Measurements from ENCODE around the gene ARHGAP24. TPM values are rescaled to one million over a fixed set of nuclear protein-coding genes. Genes with fewer than 3 reads are reported as not detected.

ARHGAP24 gene
- total and polyA plus RNA-seq, 8 donors = 10.5 to 34.7 (median 17.1) TPM

GRCh38 chr4:85531560-85532341 is 56.8 kb downstream of the ARHGAP24 start:
- H3K27me3 ChIP-seq = no peaks in the 10 kb centered on the region
- no peaks in the 10 kb centered on the region for H3K36me3 ChIP-seq
- H3K4me3 ChIP-seq = no peak overlapping the region
- no peak for DNase-seq
- no peak for FAIRE-seq
- no peak overlapping the region for H3K27ac ChIP-seq
- intact Hi-C loops (cut with DNase I) = no loop called here
- WGBS, 2 donors = 35 to 37% methylated on average over 1 of the region's 1 CpG
- no peaks in the 10 kb centered on the region for H3K4me1 ChIP-seq
- H3K9me3 ChIP-seq = no peaks in the 10 kb centered on the region
- no peak for TF ChIP-seq CTCF (IDR thresholded peaks at IDR 0.05)
- ATAC-seq = peak in 1 of 4 donors; percentile 27

GRCh38 chr4:85534120-85534519 is 59.2 kb downstream of the ARHGAP24 start:
- no peak for FAIRE-seq
- Histone ChIP-seq H3K27ac (no peak overlapping the region), H3K4me3 (no peak overlapping the region), H3K27me3 (no peaks in the 10 kb centered on the region), H3K36me3 (no peaks in the 10 kb centered on the region), H3K4me1 (peaks cover 0 to 7% (median 0%) of the 10 kb centered on the region in 3 donors), H3K9me3 (no peaks in the 10 kb centered on the region)
- intact Hi-C loops (cut with DNase I) = no loop called here
- no peak for DNase-seq
- no peak for TF ChIP-seq CTCF (IDR thresholded peaks at IDR 0.05)
- no peak for ATAC-seq
- 92 to 94% methylated on average over 3 of the region's 3 CpGs for WGBS, 2 donors

- ATAC-seq = no peak
- TF ChIP-seq CTCF (IDR thresholded peaks at IDR 0.05) = no peak
- intact Hi-C loops (cut with DNase I) = no loop called here
Observed at GRCh38 chr4:85543832-85544231, 68.9 kb downstream of the ARHGAP24 start.

GRCh38 chr4:85544751-85545150 is 69.8 kb downstream of the ARHGAP24 start:
- Histone ChIP-seq H3K4me3 (no peak overlapping the region), H3K27ac (no peak overlapping the region), H3K9me3 (no peaks in the 10 kb centered on the region), H3K4me1 (peaks cover 0 to 14% (median 0%) of the 10 kb centered on the region in 3 donors), H3K27me3 (no peaks in the 10 kb centered on the region), H3K36me3 (no peaks in the 10 kb centered on the region)
- intact Hi-C loops (cut with DNase I) = no loop called here
- no peak for FAIRE-seq
- no peak for TF ChIP-seq CTCF (IDR thresholded peaks at IDR 0.05)
- ATAC-seq = no peak
- WGBS, 2 donors = 88 to 96% methylated on average over 5 of the region's 5 CpGs
- DNase-seq = no peak

More at GRCh38 chr4:85543832-85544231, 68.9 kb downstream of the ARHGAP24 start:
- Histone ChIP-seq H3K36me3 (no peaks in the 10 kb centered on the region), H3K27me3 (no peaks in the 10 kb centered on the region), H3K4me3 (no peak overlapping the region), H3K27ac (no peak overlapping the region), H3K4me1 (peaks cover 0 to 14% (median 0%) of the 10 kb centered on the region in 3 donors), H3K9me3 (no peaks in the 10 kb centered on the region)
- WGBS, 2 donors = 98 to 100% methylated on average over 1 of the region's 1 CpG
- DNase-seq (no peak), FAIRE-seq (no peak)

GRCh38 chr4:85548116-85548515 is 73.2 kb downstream of the ARHGAP24 start:
- 87 to 88% methylated on average over 2 of the region's 2 CpGs for WGBS, 2 donors
- ATAC-seq = no peak
- Histone ChIP-seq H3K36me3 (no peaks in the 10 kb centered on the region), H3K4me1 (peaks cover 0 to 14% (median 0%) of the 10 kb centered on the region in 3 donors), H3K27me3 (no peaks in the 10 kb centered on the region), H3K9me3 (no peaks in the 10 kb centered on the region), H3K27ac (no peak overlapping the region), H3K4me3 (no peak overlapping the region)
- TF ChIP-seq CTCF (IDR thresholded peaks at IDR 0.05) = no peak
- no peak for FAIRE-seq
- DNase-seq = no peak
- intact Hi-C loops (cut with DNase I) = no loop called here
